A172 (cell line): ENCODE results near the gene SPRR2G. TPM values are rescaled to one million over a fixed set of nuclear protein-coding genes. Genes with fewer than 3 reads are reported as not detected.
"Not testable (repeated sequence)": the region's sequence is repeated elsewhere in the genome, so short reads cannot be mapped to it uniquely, and the experiment has no call there.

ENCODE experiments used
- DNase-seq: peaks from one replicate; pipeline ENCODE4 v3.0.0-alpha.2; 2015; ENCODE audit warnings: low spot score
- total RNA-seq: library from RNA; depleted of rRNA; stranded (reverse); fragments of >200 nt; shearing (Covaris generic); gene quantifications from 2 replicates; pipeline ENCODE4 v1.2.3, GENCODE V29; 2014; rRNA removed

SPRR2G gene
- total RNA-seq, 1 experiment from 2014 or later = not detected

GRCh38 chr1:153113416-153113815 lies 37.3 kb downstream of the SPRR2G start, which contains the start of gene SPRR2F:
Gene SPRR2F, minus strand, starts transcription at chr1:153113516. Its CDS starts 783 bp downstream, at chr1:153112733.
- DNase-seq = no peak

- not testable (repeated sequence) for DNase-seq
Observed at GRCh38 chr1:153112454-153112853, 38.2 kb downstream of the SPRR2G start.

- peak; percentile 64 for DNase-seq
Observed at GRCh38 chr1:153100245-153100644, 50.4 kb downstream of the SPRR2G start.

Other genes with a start within 250 kb of the SPRR2G start
- not detected in 2 replicates for gene IVL, start 242.3 kb downstream of the SPRR2G start, total RNA-seq
- not detected in 2 replicates for gene SPRR5, start 203.7 kb downstream of the SPRR2G start, total RNA-seq
- gene SPRR4, start 180.2 kb downstream of the SPRR2G start, total RNA-seq = not detected in 2 replicates
- gene SPRR1A, start 166.8 kb downstream of the SPRR2G start, total RNA-seq = not detected in 2 replicates
- not detected in 2 replicates for gene SPRR3, start 149.1 kb downstream of the SPRR2G start, total RNA-seq
- gene SPRR1B, start 119.7 kb downstream of the SPRR2G start, total RNA-seq = not detected in 2 replicates
- not detected in 2 replicates for gene SPRR2D, start 109.8 kb downstream of the SPRR2G start, total RNA-seq
- not detected in 2 replicates for gene SPRR2A, start 93.4 kb downstream of the SPRR2G start, total RNA-seq
- gene SPRR2B, start 79.3 kb downstream of the SPRR2G start, total RNA-seq = not detected in 2 replicates
- not detected in 2 replicates for gene SPRR2E, start 56.4 kb downstream of the SPRR2G start, total RNA-seq
- gene SPRR2F, start 37.4 kb downstream of the SPRR2G start, total RNA-seq = not detected in 2 replicates
- not detected in 2 replicates for gene LELP1, start 52.5 kb upstream of the SPRR2G start, total RNA-seq
- gene PRR9, start 66.7 kb upstream of the SPRR2G start, total RNA-seq = not detected in 2 replicates
- gene LORICRIN, start 108.8 kb upstream of the SPRR2G start, total RNA-seq = not detected in 2 replicates
- gene PGLYRP3, start 162.1 kb upstream of the SPRR2G start, total RNA-seq = not detected in 2 replicates
- not detected in 2 replicates for gene PGLYRP4, start 198.0 kb upstream of the SPRR2G start, total RNA-seq
- gene S100A9, start 207.0 kb upstream of the SPRR2G start, total RNA-seq = not detected in 2 replicates
- not detected in 2 replicates for gene S100A12, start 224.7 kb upstream of the SPRR2G start, total RNA-seq
- not detected in 2 replicates for gene S100A8, start 240.2 kb upstream of the SPRR2G start, total RNA-seq